Stimulated activated CD8-positive, alpha-beta memory T cell treated with anti-CD3 and anti-CD28 coated beads, Interleukin-2, amount 100 ng/mL, for 48 hours (primary cell): ENCODE measurements around the gene NUP93.

Experiments used
- DNase-seq, 2 donors: peaks; one replicate each; pipeline ENCODE4 v3.0.0-alpha.2; 2020; ENCODE audit warnings: low read depth in 2 of 2

Gene NUP93

DNA sequence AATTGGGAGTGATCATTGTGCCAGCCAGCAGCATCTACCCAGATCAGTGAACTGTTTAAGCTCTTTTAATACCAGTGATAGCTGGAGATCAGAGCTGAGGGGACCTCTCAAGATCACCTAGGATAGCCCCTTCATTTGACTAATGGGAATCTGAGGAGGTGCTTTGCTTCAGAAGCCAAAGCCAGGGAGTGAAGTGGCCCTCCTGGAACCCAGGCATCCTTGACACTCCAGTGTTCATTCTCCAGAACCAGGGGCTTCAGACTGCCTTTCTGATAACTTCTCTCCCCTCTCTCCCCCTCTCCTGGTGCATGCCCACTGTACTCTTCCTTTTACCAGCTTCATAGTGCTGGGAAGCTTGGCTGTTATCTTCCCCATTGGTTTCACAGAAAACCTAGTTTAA, 87.1 kb downstream of the NUP93 start:
- no peak for DNase-seq

GRCh38 chr16:56817938-56818337, 88.0 kb downstream of the NUP93 start:
- no peak for DNase-seq

DNA sequence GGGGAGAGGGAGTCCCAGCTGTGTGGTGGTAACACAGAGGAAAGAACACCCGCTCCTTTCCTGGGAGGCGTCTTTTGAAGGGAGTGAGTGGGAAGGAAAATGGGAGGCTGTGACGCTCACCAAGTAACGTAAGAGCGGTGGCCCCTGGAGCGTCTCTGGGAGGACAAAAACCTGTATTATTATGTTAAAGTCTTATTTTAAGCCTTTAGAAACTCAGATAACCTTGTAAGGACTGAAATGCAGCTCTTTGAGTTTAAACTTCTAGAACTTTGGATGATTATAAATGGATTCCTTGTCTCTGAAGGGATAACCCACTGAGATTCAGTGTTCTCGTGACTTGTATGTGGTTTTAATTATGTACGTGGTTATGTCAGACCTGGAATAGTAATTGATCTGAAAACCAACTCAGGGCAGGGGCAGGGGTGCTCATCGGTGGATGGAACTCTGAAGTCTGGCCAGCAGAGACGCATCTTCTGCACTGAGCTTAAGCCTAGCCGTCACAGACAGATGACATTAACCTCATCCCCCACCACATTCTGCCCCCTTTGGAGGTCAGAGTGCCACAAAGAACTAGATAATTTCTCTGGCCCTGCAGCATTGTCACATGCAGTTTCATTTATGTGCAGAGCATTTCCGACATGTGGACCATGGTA, 93.3 kb downstream of the NUP93 start:
- no peak for DNase-seq

DNA sequence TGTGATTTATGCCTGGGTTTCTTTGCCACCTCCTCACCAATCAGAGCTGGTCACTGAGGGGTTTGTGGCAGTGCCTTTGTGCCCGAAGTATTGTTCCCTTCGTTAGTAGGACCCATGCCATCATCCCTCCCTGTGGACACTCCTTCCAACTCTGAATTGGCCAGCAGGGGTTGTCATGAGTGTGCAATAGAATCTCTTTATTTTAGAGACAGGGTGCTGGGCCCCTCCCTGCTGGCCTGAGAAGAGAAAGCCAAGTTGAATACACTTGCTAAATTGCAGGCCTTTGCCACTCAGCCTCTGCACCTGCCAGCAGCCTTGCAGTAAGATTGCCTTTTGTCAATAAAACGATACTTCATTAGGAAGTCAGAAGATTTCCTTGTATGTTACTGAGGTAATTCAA, 94.4 kb downstream of the NUP93 start:
- DNase-seq = no peak

DNA sequence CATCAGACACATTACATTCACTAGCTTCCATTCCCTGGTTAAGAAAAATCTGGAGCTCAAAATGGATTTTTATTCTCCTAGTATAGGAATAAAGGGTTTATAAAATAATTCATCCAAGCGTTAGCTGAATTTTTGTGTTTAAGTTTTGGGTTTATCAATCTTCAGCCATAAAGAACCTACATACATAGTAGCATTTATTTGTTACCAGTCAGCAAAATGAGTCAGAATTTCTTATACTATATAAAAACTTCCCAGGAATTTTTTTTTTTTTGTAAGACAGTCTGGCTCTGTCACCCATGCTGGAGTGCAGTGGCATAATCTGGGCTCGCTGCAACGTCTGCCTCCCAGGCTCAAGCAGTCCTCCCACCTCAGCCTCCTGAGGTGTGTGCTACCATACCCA, 94.9 kb downstream of the NUP93 start:
- DNase-seq = no peak

DNA sequence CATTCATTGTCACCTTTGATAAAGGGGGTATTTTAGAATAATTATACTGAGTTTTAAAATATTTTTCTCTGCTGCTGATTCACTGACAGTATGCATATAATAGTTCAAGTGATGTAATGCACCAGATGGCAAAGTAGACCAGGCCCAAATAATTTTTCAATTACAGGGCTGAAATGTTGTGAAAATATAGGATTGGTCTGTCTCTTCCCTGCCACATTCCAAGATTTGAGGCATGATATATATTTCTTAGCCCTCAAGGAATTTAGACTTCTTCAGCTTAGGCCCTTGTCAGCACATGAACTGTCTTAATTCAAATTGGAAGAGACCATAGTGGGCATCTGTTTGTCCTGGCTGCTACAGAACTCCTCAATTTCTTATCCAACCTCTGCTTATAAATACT, 95.9 kb downstream of the NUP93 start:
- DNase-seq = no peak

DNA sequence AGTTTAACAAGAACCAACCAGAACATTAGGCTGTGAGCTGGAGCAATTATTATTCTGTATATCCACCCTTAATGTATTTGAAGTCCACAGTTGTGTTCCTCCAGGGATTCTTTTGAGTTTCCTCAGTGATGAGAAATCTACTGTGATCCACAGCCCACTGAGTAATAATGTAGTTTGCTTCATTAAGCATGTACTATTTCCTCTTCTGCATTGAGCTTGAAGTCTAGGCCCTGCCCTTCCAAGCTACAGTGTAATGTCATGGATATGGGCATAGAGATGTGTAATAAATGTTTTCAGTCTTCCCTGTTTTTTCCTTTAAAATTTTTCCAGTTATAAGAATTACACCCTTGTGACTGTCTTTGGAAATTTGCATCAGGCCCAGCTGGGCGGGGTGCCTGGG, 98.7 kb downstream of the NUP93 start:
- no peak for DNase-seq

DNA sequence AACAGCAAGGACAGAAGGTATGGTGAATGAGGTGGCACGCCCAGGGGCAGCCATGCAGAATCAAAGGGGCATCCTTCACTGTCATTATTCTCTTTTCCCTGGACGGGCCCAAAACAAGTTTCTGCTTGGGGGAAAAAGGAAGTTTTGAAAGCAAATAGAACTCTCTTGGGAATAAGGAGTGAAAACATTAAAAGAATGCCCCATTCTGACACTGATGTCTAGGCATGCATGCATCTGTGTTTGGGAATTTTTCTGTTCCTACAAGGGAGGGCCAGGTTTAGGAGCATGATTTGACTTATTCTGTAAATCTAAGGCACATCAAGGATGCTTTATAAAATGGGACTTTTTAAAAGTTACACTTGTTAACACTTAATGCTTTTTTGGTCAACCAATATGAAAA, 100.7 kb downstream of the NUP93 start:
- no peak for DNase-seq

DNA sequence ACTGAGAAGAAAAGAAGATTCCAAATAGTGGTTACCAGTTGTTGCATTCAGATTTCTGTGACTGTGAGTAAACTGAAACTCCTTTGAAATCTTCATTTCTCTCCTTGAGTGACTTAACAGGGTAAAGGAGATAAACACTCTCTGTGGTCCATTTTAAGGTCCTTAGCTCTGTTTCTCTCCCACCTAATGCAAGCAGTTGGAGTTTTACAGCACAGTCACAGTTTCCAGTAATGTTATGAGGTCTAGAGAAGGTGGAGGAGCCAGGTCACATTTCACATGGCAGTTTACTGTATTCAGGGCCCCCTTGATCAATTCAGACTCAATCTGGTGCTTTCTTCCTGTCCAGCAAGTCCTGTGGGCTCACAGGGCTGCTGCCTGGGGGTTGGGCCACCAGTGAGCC, 102.8 kb downstream of the NUP93 start:
- no peak for DNase-seq

- DNase-seq = no peak
Measured at GRCh38 chr16:56833243-56833970, 103.5 kb downstream of the NUP93 start.

DNA sequence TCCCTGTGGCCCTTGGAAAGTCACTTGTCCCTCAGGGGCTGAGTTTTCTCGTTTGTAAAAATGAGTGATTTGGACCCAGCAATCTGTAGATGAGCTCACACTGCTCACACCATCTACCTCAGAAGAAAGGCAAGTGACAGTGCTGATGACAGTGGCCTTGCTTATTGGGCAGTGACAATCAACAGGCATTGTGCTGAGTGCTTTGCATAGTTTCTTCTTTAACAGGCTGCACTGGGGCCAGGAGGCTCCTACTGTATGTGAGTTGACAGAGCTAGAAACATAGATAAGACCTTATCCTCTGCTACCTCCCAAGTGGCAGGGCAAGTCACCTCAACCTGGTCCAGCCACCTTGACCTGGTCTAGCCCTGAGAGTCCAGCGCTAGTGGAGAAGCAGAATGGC, 105.4 kb downstream of the NUP93 start:
- no peak for DNase-seq

- no peak for DNase-seq
Measured at GRCh38 chr16:56836410-56837230, 106.7 kb downstream of the NUP93 start.

DNA sequence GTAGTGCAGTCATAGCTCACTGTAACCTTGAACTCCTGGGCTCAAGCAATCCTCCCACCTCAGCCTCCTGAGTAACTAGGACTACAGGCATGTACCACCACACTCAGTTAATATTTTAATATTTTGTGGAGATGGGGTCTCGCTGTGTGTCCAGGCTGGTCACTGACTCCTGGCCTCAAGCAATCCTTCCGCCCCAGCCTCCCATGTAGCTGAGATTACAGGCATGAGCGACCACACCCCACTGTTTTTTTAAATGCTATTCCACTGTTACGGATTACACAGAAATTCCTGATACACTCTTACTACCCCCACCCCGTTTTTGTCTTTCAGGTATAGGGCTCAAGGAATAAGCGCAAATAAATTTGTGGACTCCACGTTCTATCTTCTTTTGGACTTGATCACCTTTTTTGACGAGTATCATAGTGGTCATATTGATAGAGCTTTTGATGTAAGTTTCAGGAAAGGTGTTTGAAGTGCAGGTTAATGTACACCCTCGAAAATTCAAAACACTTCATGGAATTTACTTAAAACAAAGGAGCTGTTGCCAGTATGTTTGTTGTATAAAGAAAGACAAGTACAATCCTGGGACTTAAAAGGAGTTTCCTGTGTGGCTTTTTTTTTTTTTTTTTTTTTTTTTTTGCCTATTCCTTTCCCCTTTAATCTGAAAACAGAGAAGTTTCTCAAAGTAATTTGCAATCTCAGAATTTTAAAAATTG, 108.9 kb downstream of the NUP93 start:
- no peak for DNase-seq

DNA sequence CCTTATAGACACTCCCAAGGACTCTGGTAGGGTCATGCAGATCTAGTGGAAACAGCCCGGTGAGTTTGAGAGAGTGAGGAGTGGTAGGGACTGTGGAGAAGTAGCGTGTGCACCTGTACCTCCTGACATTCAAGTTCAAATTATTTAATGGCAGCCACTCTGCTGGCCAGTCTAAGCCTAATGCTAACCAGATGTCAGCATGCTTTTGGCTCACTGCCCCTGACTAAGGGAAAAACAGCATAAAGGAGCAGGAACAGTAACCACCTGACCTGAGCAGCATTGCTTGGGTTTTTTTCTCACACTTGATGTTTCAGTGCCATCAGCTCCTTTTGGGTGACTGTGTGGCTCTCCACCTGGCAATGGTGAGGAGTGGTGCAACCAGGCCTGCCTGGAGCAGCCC, 111.3 kb downstream of the NUP93 start:
- DNase-seq = no peak

GRCh38 chr16:56841659-56842058, 111.7 kb downstream of the NUP93 start:
- no peak for DNase-seq

DNA sequence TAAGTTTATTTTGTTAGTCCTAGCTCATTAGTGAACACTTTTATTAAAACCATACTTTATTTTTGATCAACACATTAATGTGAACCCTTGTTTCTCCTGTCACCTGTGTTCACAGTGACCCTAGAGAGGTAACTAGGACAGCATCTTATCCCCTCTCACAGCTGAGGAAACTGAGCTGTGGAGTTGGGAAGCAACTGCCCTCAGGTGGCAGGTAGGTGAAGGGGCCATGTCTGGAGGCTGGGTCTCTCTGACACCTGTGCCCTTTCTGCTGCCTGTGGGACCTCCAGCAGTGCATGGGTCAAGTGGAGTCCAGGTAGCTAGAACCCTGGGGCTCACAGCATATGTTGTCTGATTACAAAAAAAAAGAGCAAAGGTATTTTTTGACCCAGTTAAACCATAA, 112.2 kb downstream of the NUP93 start:
- DNase-seq = no peak

GRCh38 chr16:56844056-56844455, 114.1 kb downstream of the NUP93 start:
- no peak for DNase-seq

GRCh38 chr16:56847173-56847910, 117.4 kb downstream of the NUP93 start:
- no peak for DNase-seq

DNA sequence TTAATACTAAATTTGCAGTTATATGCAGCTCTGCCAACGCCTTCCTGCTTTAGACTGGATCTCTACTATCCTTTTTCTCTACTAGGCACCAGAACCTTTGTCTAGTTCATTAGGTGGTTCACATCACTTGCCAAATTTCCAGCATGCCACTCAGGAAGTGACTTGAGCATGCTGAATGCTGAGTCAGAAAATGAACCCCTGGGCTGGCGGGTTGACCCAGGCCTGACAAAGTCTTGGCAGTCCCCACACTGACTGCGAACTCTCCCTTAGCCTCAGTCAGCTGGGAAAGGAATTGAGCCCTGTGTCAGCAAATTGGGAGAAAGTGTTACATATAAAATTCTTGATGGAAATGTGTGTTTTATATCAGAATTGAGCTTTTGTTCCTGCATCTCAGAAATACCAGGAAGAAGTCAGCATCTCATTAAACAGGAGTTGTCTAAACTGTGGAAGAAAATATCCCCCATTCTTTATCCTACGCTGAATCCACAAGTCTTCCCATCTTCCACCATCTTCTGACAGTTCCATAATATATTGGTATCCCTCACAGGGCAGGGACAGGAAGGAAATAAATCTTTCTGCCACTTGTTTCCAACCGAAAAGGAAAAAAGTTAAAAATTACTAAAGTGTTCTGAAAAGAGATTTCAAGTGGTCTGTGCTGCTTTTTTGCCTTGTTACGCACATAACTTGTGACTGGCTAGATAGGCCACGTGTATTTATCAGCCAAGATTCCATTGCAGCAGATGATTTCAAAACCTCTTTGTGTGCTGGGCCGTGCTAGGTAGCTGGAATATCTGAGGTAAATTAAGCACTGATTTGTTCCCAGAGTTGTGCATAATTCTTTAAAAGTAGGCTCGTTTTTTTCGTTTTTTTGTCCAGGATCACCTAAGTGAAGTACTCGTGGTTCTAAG, 118.4 kb downstream of the NUP93 start:
- DNase-seq = no peak

DNA sequence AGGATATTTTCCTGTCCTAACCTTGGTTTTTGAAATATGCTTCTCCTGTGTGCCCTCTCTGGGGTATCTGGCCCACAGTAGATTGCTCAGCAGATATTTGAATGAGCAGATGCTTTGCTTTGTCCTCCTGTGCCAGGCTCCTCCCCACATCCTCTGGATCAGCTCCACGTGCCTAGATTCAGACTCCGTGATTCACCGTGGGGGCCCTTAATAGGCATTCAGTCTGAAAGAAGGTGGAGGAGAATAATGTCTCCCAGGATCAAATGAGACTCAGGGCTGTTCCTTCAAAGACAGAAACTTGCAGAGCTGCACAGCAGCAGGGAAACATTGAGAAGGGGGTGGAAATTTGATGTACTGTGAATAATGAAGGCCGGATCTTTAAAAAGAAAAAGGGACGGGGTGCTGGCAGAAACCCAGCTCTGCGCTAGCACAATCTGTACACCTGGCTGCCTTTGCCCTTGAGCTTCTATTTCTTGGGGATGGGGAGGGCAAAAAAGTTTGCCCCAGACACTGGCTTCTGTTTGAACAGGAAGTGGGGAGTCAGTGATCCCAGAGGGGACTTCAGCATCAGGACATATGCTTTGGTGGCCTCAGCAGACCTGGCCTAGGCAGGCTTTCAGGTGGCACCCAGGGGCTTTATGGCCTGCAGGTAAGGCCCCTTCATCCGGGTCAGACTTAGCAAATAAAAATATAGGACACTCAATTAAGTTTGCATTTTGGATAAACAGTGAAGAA, 119.2 kb downstream of the NUP93 start:
- no peak for DNase-seq
